GM12892 (cell line): ENCODE data around the gene GLTP.

ENCODE experiments used
- POLR2A ChIP-seq: IDR thresholded peaks from 2 replicates; pipeline ENCODE4 v1.6.1; 2011; ENCODE audit warnings: low read depth, low read length, control low read depth
- POLR2AphosphoS5 ChIP-seq: IDR thresholded peaks from 2 replicates; pipeline ENCODE4 v1.6.1; 2011; ENCODE audit warnings: low read depth, low read length, control low read depth
- TAF1 ChIP-seq: IDR thresholded peaks from 2 replicates; pipeline ENCODE4 v1.6.1; 2011; ENCODE audit warnings: low read depth, mild to moderate bottlenecking, control low read depth, low read length, borderline replicate concordance

GRCh38 chr12:109855377-109855776, 25.0 kb downstream of the GLTP start:
- TF ChIP-seq POLR2A, result no peak
- TF ChIP-seq POLR2AphosphoS5, result no peak
- TF ChIP-seq TAF1, result no peak
